HepG2 (cell line): ENCODE results near the gene IKZF5. TPM values are rescaled to one million over a fixed set of nuclear protein-coding genes. Genes with fewer than 3 reads are reported as not detected.
A peak's percentile ranks its signal among the peaks of the same experiment; 100 is the strongest.

Experiments used
- ARNT2 ChIP-seq: sonication (generic); formaldehyde crosslinking; IDR thresholded peaks from 2 replicates; pipeline ENCODE4 v1.8.0; 2022; ENCODE audit warnings: mild to moderate bottlenecking, low read depth, missing genetic modification reagents, moderate library complexity
- HES4 ChIP-seq: sonication (generic); formaldehyde crosslinking; IDR thresholded peaks from 2 replicates; pipeline ENCODE4 v1.9.0; 2021; ENCODE audit warnings: mild to moderate bottlenecking, missing genetic modification reagents, borderline replicate concordance
- NFE2 ChIP-seq: sonication (generic); formaldehyde crosslinking; IDR thresholded peaks from 2 replicates; pipeline ENCODE4 v1.4.0; 2020; ENCODE audit warnings: missing genetic modification reagents
- POGZ ChIP-seq: sonication (generic); formaldehyde crosslinking; IDR thresholded peaks from 2 replicates; pipeline ENCODE4 v1.4.0; 2020; ENCODE audit warnings: mild to moderate bottlenecking, missing genetic modification reagents
- SIN3A ChIP-seq: IDR thresholded peaks from 2 replicates; pipeline ENCODE4 v1.6.1; 2011; ENCODE audit warnings: low read depth, mild to moderate bottlenecking, control low read depth, low read length, borderline replicate concordance
- SRF ChIP-seq: IDR thresholded peaks from 2 replicates; pipeline ENCODE4 v1.6.1; 2011; ENCODE audit warnings: mild to moderate bottlenecking, low read depth, low read length, moderate library complexity
- SRSF1 ChIP-seq: fragments of 200-400 bp; formaldehyde crosslinking; optimal IDR thresholded peaks from 2 replicates; pipeline ENCODE3; 2017; ENCODE audit warnings: mild to moderate bottlenecking, low read depth, low read length, moderate library complexity
- ZFP82 ChIP-seq: sonication (generic); formaldehyde crosslinking; IDR thresholded peaks from 2 replicates; pipeline ENCODE4 v1.5.1; 2020; ENCODE audit warnings: mild to moderate bottlenecking, missing genetic modification reagents, borderline replicate concordance
- ZNF432 ChIP-seq: sonication (generic); formaldehyde crosslinking; IDR thresholded peaks from 2 replicates; pipeline ENCODE4 v1.5.0; 2020; ENCODE audit warnings: missing genetic modification reagents, mild to moderate bottlenecking, borderline replicate concordance
- ZNF713 ChIP-seq: sonication (generic); formaldehyde crosslinking; IDR thresholded peaks from 2 replicates; pipeline ENCODE4 v1.4.0; 2020; ENCODE audit warnings: mild to moderate bottlenecking, missing genetic modification reagents
- ZNF761 ChIP-seq: sonication (generic); formaldehyde crosslinking; conservative IDR thresholded peaks from 2 replicates; pipeline ENCODE4 v1.4.0; 2020; ENCODE audit warnings: mild to moderate bottlenecking, missing genetic modification reagents
- ZNF788 ChIP-seq: sonication (generic); formaldehyde crosslinking; IDR thresholded peaks from 2 replicates; pipeline ENCODE4 v1.5.0; 2020; ENCODE audit warnings: mild to moderate bottlenecking, missing genetic modification reagents, borderline replicate concordance
- ZSCAN31 ChIP-seq: sonication (generic); formaldehyde crosslinking; IDR thresholded peaks from 2 replicates; pipeline ENCODE4 v1.5.0; 2020; ENCODE audit warnings: low read depth, mild to moderate bottlenecking, missing genetic modification reagents
- polyA plus RNA-seq, 8 experiments: library from polyadenylated mRNA; depleted of rRNA in 3 of 8; stranded (reverse) in 7 of 8; unstranded in 1 of 8; fragments of >200 nt; fragmentation: Illumina TruSeq in 4 of 8; extraction: Trizol in 4 of 8; gene quantifications; 2 replicates each; pipeline versions ENCODE4 v1.2.1 to v1.2.3, GENCODE V29; 2011 to 2016; ENCODE audit warnings: low read depth in 4 of 8, missing spikeins in 1 of 8, mixed read lengths in 1 of 8; ENCODE audit not compliant: insufficient read depth in 1 of 8
- total RNA-seq, 5 experiments: library from RNA; depleted of rRNA; stranded (reverse); fragments of >200 nt; fragmentation: Illumina TruSeq; extraction: Trizol; gene quantifications; 2 replicates each; pipeline ENCODE4 v1.2.3, GENCODE V29; 2016; ENCODE audit warnings: low read depth in 1 of 5
- TF ChIP-seq, protein P1 (sequence below): sonication (generic); formaldehyde crosslinking; IDR thresholded peaks from 2 replicates; pipeline ENCODE4 v1.5.0; 2020; ENCODE audit warnings: mild to moderate bottlenecking, missing genetic modification reagents, borderline replicate concordance
- TF ChIP-seq, protein P2 (sequence below): sonication (generic); formaldehyde crosslinking; IDR thresholded peaks from 2 replicates; pipeline ENCODE4 v1.5.0; 2020; ENCODE audit warnings: missing genetic modification reagents
- TF ChIP-seq, protein P3 (sequence below): sonication (generic); formaldehyde crosslinking; IDR thresholded peaks from 2 replicates; pipeline ENCODE4 v1.8.1; 2023; ENCODE audit warnings: mild to moderate bottlenecking, missing genetic modification reagents
- TF ChIP-seq, protein P4 (sequence below): sonication (generic); formaldehyde crosslinking; IDR thresholded peaks from 2 replicates; pipeline ENCODE4 v1.8.0; 2022; ENCODE audit warnings: low read depth, missing genetic modification reagents
- TF ChIP-seq, protein P5 (sequence below): sonication (generic); formaldehyde crosslinking; IDR thresholded peaks from 2 replicates; pipeline ENCODE4 v1.4.0; 2020; ENCODE audit warnings: mild to moderate bottlenecking, missing genetic modification reagents
- TF ChIP-seq, protein P6 (sequence below): sonication (generic); formaldehyde crosslinking; conservative IDR thresholded peaks from 2 replicates; pipeline ENCODE4 v1.4.0; 2020; ENCODE audit warnings: missing genetic modification reagents

The IKZF5 gene
- total and polyA plus RNA-seq, 2 of the 13 experiments (the other 11 are each of a cell fraction or from before 2014, with no cell fraction given): 3.7 to 12.0 TPM

DNA sequence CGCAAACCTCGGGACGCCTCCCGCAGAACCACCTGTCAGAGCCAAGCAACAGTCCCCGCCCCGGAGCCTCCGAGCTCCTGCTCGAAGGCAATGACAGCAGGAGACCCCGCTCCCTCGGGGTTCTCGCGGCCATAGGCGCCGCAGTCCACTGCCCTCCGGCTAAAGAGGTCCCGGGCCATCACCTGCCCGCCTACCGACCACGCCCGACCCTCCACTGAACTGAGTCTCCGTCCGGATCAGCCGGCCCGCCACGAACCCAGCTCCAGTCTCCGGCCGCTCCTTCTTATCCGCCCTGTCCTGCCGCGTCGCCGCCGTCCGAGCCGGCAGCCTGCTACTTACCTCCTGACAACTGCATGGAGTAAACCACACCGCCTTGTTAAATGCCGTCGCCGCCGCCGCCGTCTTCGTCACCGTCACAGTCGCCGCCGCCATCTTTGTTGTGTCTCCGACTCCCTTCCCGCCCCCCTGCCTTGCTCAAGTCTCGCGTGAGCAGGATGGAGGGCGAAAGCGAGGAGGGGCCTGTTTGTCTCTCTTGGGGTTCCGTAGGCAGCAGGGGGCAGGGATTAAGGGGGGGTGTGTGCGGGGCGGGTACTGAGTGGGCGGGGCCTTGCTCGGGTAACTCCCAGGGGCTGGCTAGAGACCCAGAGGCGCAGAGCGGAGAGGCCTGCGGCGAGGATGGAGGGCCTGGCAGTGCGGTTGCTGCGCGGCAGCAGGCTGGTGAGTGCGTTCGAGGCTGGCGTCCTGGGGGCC lies at the start of gene IKZF5, which contains the start of gene ACADSB (continued):
- TF ChIP-seq, protein P1, sequence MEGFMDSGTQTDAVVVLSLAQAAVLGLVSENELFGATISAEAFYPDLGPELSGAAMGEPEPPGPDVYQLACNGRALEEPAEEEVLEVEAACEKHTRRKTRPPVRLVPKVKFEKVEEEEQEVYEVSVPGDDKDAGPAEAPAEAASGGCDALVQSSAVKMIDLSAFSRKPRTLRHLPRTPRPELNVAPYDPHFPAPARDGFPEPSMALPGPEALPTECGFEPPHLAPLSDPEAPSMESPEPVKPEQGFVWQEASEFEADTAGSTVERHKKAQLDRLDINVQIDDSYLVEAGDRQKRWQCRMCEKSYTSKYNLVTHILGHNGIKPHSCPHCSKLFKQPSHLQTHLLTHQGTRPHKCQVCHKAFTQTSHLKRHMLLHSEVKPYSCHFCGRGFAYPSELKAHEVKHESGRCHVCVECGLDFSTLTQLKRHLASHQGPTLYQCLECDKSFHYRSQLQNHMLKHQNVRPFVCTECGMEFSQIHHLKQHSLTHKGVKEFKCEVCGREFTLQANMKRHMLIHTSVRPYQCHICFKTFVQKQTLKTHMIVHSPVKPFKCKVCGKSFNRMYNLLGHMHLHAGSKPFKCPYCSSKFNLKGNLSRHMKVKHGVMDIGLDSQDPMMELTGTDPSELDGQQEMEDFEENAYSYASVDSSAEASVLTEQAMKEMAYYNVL (CRISPR knock-in tag): 0 out of 2 replicates have a peak, but pooled peaks have one; percentile 18
- TF ChIP-seq ZNF432 (CRISPR knock-in tag) (no peak), ZNF713 (CRISPR knock-in tag) (no peak), NFE2 (CRISPR knock-in tag) (no peak), ZFP82 (CRISPR knock-in tag) (peak; percentile 77), ZNF761 (CRISPR knock-in tag) (no peak; the same call in 1 of the 2 replicates), ARNT2 (CRISPR knock-in tag) (peak; percentile 96), SIN3A (peak; percentile 92; the same call in 1 of the 2 replicates), SRF (0 out of 2 replicates have a peak, but pooled peaks have one; percentile 1), SRSF1 (peak; percentile 80), ZSCAN31 (CRISPR knock-in tag) (0 out of 2 replicates have a peak, but pooled peaks have one; percentile 41), ZNF788 (CRISPR knock-in tag) (peak; percentile 39; the same call in 1 of the 2 replicates), HES4 (peak; percentile 67), POGZ (CRISPR knock-in tag) (peak; percentile 88)
- TF ChIP-seq, protein P2, sequence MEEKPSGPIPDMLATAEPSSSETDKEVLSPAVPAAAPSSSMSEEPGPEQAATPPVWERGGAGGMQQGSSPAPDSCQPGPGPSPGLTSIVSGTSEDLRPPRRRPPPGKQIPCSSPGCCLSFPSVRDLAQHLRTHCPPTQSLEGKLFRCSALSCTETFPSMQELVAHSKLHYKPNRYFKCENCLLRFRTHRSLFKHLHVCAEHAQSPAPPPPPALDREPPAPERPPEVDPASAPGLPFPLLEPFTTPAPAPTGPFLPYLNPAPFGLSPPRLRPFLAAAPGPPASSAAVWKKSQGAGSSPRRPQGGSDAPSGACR (CRISPR knock-in tag): peak; percentile 70
- TF ChIP-seq, protein P3, sequence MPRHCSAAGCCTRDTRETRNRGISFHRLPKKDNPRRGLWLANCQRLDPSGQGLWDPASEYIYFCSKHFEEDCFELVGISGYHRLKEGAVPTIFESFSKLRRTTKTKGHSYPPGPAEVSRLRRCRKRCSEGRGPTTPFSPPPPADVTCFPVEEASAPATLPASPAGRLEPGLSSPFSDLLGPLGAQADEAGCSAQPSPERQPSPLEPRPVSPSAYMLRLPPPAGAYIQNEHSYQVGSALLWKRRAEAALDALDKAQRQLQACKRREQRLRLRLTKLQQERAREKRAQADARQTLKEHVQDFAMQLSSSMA (CRISPR knock-in tag): peak; percentile 99
- TF ChIP-seq, protein P4, sequence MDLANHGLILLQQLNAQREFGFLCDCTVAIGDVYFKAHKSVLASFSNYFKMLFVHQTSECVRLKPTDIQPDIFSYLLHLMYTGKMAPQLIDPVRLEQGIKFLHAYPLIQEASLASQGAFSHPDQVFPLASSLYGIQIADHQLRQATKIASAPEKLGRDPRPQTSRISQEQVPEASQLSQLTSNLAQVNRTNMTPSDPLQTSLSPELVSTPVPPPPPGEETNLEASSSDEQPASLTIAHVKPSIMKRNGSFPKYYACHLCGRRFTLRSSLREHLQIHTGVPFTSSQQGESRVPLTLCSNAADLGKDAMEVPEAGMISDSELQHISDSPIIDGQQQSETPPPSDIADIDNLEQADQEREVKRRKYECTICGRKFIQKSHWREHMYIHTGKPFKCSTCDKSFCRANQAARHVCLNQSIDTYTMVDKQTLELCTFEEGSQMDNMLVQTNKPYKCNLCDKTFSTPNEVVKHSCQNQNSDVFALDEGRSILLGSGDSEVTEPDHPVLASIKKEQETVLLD (CRISPR knock-in tag): 0 out of 2 replicates have a peak, but pooled peaks have one; percentile 64
- TF ChIP-seq, protein P5, sequence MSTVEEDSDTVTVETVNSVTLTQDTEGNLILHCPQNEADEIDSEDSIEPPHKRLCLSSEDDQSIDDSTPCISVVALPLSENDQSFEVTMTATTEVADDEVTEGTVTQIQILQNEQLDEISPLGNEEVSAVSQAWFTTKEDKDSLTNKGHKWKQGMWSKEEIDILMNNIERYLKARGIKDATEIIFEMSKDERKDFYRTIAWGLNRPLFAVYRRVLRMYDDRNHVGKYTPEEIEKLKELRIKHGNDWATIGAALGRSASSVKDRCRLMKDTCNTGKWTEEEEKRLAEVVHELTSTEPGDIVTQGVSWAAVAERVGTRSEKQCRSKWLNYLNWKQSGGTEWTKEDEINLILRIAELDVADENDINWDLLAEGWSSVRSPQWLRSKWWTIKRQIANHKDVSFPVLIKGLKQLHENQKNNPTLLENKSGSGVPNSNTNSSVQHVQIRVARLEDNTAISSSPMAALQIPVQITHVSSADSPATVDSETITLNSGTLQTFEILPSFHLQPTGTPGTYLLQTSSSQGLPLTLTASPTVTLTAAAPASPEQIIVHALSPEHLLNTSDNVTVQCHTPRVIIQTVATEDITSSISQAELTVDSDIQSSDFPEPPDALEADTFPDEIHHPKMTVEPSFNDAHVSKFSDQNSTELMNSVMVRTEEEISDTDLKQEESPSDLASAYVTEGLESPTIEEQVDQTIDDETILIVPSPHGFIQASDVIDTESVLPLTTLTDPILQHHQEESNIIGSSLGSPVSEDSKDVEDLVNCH (CRISPR knock-in tag): no peak
- TF ChIP-seq, protein P6, sequence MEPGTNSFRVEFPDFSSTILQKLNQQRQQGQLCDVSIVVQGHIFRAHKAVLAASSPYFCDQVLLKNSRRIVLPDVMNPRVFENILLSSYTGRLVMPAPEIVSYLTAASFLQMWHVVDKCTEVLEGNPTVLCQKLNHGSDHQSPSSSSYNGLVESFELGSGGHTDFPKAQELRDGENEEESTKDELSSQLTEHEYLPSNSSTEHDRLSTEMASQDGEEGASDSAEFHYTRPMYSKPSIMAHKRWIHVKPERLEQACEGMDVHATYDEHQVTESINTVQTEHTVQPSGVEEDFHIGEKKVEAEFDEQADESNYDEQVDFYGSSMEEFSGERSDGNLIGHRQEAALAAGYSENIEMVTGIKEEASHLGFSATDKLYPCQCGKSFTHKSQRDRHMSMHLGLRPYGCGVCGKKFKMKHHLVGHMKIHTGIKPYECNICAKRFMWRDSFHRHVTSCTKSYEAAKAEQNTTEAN (CRISPR knock-in tag): 0 out of 2 replicates have a peak, but pooled peaks have one; percentile 11
